GM12874 (cell line): ENCODE results near the gene CDKN2B-AS1.

Experiments used
- TF ChIP-seq, protein P1 (sequence below): IDR thresholded peaks from 2 replicates; pipeline ENCODE4 v1.5.1; 2011; ENCODE audit warnings: low read depth, mild to moderate bottlenecking, control low read depth, low read length, moderate library complexity; ENCODE audit not compliant: insufficient read depth

Gene CDKN2B-AS1

DNA sequence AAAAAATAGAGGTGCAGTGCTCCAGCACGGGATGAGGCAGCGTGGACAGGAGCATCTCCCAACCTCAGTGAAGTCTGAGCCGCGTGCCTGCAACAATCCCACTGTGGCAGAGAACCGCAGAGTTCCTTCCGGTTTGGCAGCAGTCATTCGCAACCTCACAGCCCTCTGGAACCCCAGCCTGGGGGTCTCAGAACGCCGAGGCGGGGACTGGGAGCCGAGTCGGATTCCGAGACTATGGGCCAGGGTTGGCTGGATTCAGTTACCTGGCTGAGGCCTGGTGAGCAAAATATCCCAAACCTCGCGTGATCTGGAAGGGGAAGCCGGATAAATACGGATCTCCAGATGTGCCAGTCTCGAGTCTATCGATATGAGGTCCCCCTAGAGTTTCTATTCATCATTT lies 27.4 kb upstream of the CDKN2B-AS1 start:
- TF ChIP-seq, protein P1, sequence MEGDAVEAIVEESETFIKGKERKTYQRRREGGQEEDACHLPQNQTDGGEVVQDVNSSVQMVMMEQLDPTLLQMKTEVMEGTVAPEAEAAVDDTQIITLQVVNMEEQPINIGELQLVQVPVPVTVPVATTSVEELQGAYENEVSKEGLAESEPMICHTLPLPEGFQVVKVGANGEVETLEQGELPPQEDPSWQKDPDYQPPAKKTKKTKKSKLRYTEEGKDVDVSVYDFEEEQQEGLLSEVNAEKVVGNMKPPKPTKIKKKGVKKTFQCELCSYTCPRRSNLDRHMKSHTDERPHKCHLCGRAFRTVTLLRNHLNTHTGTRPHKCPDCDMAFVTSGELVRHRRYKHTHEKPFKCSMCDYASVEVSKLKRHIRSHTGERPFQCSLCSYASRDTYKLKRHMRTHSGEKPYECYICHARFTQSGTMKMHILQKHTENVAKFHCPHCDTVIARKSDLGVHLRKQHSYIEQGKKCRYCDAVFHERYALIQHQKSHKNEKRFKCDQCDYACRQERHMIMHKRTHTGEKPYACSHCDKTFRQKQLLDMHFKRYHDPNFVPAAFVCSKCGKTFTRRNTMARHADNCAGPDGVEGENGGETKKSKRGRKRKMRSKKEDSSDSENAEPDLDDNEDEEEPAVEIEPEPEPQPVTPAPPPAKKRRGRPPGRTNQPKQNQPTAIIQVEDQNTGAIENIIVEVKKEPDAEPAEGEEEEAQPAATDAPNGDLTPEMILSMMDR, result no peak

GRCh38 chr9:21967702-21968101 lies 26.9 kb upstream of the CDKN2B-AS1 start:
- TF ChIP-seq, protein P1, result no peak

DNA sequence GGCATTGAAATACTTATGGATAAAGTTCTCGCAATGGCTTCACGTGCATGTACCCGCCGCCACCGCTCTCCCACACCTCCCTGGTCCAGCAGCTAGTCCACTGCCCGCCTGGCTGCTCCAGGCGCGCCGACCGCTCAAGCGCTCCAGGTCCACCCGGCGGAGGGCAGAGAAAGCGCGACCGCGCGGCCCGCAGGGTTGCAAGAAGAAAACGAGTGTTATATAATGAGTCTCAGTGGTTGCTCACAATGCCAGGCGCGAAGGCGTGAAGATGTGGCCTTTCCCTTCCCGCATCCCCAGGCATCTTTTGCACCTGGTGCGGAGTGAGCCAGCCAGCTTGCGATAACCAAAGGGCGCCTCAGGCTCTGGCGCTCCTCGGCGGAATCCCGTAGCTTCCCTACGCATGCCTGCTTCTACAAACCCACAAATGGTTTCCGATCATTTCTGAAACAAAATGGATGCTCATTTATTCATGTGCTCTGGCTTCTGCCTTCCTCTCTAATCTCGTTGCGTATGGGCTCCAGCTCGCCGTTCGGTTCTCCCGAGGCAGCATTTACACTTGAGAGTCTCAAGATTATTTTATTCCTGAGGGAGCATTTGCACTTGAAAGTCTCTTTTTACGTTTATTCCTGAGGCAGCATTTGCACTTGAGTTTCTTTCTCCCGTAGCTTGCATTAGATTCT lies 26.1 kb upstream of the CDKN2B-AS1 start:
- TF ChIP-seq, protein P1, result no peak

DNA sequence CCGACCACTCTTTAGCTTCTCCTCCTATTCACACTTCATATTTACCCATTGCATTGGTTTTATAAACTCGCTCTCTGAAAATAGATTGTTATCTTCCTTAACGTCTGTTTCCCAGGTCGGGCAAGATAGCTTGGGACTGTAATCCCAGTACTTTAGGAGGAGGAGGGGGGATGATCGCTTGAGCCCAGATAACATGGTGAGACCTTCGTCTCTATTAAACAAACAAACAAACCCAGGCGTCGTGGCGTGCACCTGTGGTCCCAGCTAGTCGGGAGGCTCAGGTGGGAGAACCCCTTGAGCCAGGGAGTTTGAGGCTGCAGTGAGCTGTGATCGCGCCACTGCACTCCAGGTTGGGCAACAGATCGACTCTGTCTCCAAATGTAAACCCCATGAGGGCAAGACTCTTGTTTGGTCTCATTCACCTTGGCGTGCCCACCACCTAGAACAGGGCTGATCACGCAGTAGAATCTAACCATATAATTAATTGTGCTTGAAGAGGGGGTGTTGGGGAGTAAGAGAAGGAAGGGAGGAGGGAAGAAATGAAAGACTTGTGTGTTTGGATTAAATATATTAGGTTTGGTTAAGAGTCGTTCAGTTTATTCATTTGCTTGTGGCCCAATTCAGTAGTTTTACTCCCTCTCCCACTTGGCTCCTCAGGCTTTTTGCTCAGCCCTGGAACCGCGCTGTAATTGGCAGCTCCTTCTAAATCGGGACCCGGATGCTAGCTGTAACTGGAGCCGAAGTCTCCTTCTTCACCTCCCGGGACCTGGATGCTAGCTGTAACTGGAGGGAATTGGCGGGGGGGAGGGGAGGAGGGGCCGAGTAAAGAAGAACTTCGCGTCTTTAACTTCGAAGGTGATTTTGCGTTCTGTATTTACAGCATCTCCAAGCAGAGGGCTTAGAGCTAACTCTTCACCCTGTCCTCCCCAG lies 25.3 kb upstream of the CDKN2B-AS1 start:
- TF ChIP-seq, protein P1, result no peak

- TF ChIP-seq, protein P1, result no peak
Measured at GRCh38 chr9:21969951-21970799, 24.4 kb upstream of the CDKN2B-AS1 start.

GRCh38 chr9:21970800-21971640 lies 23.6 kb upstream of the CDKN2B-AS1 start:
- TF ChIP-seq, protein P1, result no peak
